H1 (cell line): Measurements from ENCODE around the gene C3orf18. TPM values are rescaled to one million over a fixed set of nuclear protein-coding genes. Genes with fewer than 3 reads are reported as not detected.

Experiments used
- CTCF ChIA-PET: fragments of 300-600 bp; sonication (Branson Sonifier 250); formaldehyde crosslinking; loops from one replicate; lab custom pipeline; 2021; ENCODE audit not compliant: partially characterized antibody; lab: Charles Lee
- POLR2A ChIA-PET: fragments of 300-600 bp; sonication (Branson Sonifier 250); formaldehyde crosslinking; loops from one replicate; lab custom pipeline; 2021; ENCODE audit warnings: inconsistent platforms; ENCODE audit not compliant: partially characterized antibody; lab: Charles Lee
- DNase-seq, 2 experiments: peaks; one replicate each; pipeline versions ENCODE4 v3.0.0 to v3.0.0-alpha.2; 2010 to 2022; ENCODE audit warnings: low spot score in 2 of 2, low read depth in 1 of 2, mixed read lengths in 1 of 2
- FAIRE-seq: peaks from 2 replicates; lab custom pipeline; 2011; peaks lifted over from hg19 to GRCh38; lab: Jason Lieb, UNC
- H2AFZ ChIP-seq: 2 replicates; pipeline ENCODE4 v1.8.1; 2012; ENCODE audit warnings: low read length, inconsistent platforms
- H2AK5ac ChIP-seq: 2 replicates; pipeline ENCODE4 v1.6.1; 2013; ENCODE audit warnings: low read depth, low read length
- H2BK120ac ChIP-seq: replicated peaks from 2 replicates; pipeline ENCODE3; 2013; ENCODE audit warnings: low read depth, low read length, inconsistent platforms
- H2BK12ac ChIP-seq: 2 replicates; pipeline ENCODE4 v1.6.1; 2013; ENCODE audit warnings: low read depth, low read length
- H2BK15ac ChIP-seq: 2 replicates; pipeline ENCODE4 v1.6.1; 2013; ENCODE audit warnings: low read length
- H2BK20ac ChIP-seq: 2 replicates; pipeline ENCODE4 v1.6.1; 2013; ENCODE audit warnings: low read length
- H2BK5ac ChIP-seq: 2 replicates; pipeline ENCODE4 v1.6.1; 2013; ENCODE audit warnings: low read depth, low read length
- H3K14ac ChIP-seq: 2 replicates; pipeline ENCODE4 v1.6.1; 2013; ENCODE audit warnings: inconsistent platforms; ENCODE audit not compliant: insufficient read length
- H3K18ac ChIP-seq: 2 replicates; pipeline ENCODE4 v1.6.1; 2013; ENCODE audit warnings: low read length; ENCODE audit errors: extremely low read depth
- H3K23ac ChIP-seq: 2 replicates; pipeline ENCODE4 v1.6.1; 2013; ENCODE audit warnings: inconsistent platforms; ENCODE audit not compliant: insufficient read length
- H3K23me2 ChIP-seq: 2 replicates; pipeline ENCODE4 v1.6.1; 2013; ENCODE audit warnings: low read depth, low read length
- H3K27ac ChIP-seq: 2 replicates; pipeline ENCODE4 v1.6.1; 2011; ENCODE audit warnings: low read depth, low read length, inconsistent platforms
- H3K27me3 ChIP-seq, 4 experiments: replicated peaks in 1 of 4; 1 replicate in 1 of 4; 2 replicates in 3 of 4; pipeline versions ENCODE4 v1.6.1 to v1.8.1; 2011 to 2013; ENCODE audit warnings: low read length in 3 of 4, mild to moderate bottlenecking in 3 of 4, inconsistent platforms in 2 of 4, mixed read lengths in 2 of 4, moderate library complexity in 1 of 4; ENCODE audit not compliant: control insufficient read depth in 3 of 4, insufficient read depth in 3 of 4; ENCODE audit errors: extremely low read depth in 1 of 4
- H3K36me3 ChIP-seq, 4 experiments: 2 replicates each; pipeline versions ENCODE4 v1.6.1 to v1.8.1; 2011 to 2013; ENCODE audit warnings: mild to moderate bottlenecking in 4 of 4, low read length in 3 of 4, moderate library complexity in 2 of 4, control low read depth in 1 of 4, inconsistent platforms in 1 of 4; ENCODE audit not compliant: insufficient read depth in 4 of 4, control insufficient read depth in 2 of 4
- H3K4ac ChIP-seq: replicated peaks from 2 replicates; pipeline ENCODE3; 2013; ENCODE audit warnings: low read length, low read depth, mixed read lengths, inconsistent platforms; ENCODE audit not compliant: insufficient read length
- H3K4me1 ChIP-seq, 4 experiments: replicated peaks in 1 of 4; 1 replicate in 1 of 4; 2 replicates in 3 of 4; pipeline versions ENCODE4 v1.6.1 to v1.8.1; 2011 to 2013; ENCODE audit warnings: low read length in 3 of 4, inconsistent platforms in 2 of 4, mixed read lengths in 1 of 4; ENCODE audit not compliant: insufficient read depth in 4 of 4, control insufficient read depth in 3 of 4
- H3K4me2 ChIP-seq, 2 experiments: 2 replicates each; pipeline versions ENCODE4 v1.6.1 to v1.8.1; 2011 to 2013; ENCODE audit warnings: low read depth in 2 of 2, low read length in 2 of 2, control low read depth in 1 of 2, inconsistent platforms in 1 of 2, mild to moderate bottlenecking in 1 of 2; ENCODE audit not compliant: insufficient read depth in 1 of 2
- H3K4me3 ChIP-seq, 4 experiments: fragments of 200-600, 300-600 bp in 1 of 4; sonication (generic), shearing (Covaris generic), sonication (Bioruptor Twin) in 1 of 4; 2 replicates each; pipeline versions ENCODE4 v1.5.1 to v1.8.1; 2011 to 2016; ENCODE audit warnings: low read length in 4 of 4, low read depth in 3 of 4, control low read depth in 2 of 4, inconsistent platforms in 2 of 4, mild to moderate bottlenecking in 2 of 4, mixed read lengths in 1 of 4, moderate library complexity in 1 of 4; ENCODE audit not compliant: insufficient read depth in 2 of 4; ENCODE audit errors: extremely low read depth in 1 of 4
- H3K56ac ChIP-seq: replicated peaks from 2 replicates; pipeline ENCODE3; 2013; ENCODE audit warnings: low read depth, mild to moderate bottlenecking, mixed read lengths, low read length, inconsistent platforms; ENCODE audit not compliant: insufficient read length
- H3K79me1 ChIP-seq: 2 replicates; pipeline ENCODE4 v1.6.1; 2013; ENCODE audit warnings: low read depth, low read length, control low read depth
- H3K79me2 ChIP-seq, 2 experiments: 2 replicates each; pipeline versions ENCODE4 v1.6.1 to v1.8.1; 2012 to 2013; ENCODE audit warnings: low read length in 2 of 2, mild to moderate bottlenecking in 2 of 2, inconsistent platforms in 1 of 2; ENCODE audit not compliant: insufficient read depth in 2 of 2, control insufficient read depth in 1 of 2
- H3K9ac ChIP-seq, 4 experiments: replicated peaks in 1 of 4; 1 replicate in 1 of 4; 2 replicates in 3 of 4; pipeline versions ENCODE4 v1.6.1 to v1.8.1; 2011 to 2013; ENCODE audit warnings: low read depth in 3 of 4, low read length in 3 of 4, control low read depth in 2 of 4, mild to moderate bottlenecking in 2 of 4, moderate library complexity in 2 of 4, inconsistent platforms in 1 of 4; ENCODE audit errors: extremely low read depth in 1 of 4
- H3K9me3 ChIP-seq, 2 experiments: 2 replicates each; pipeline versions ENCODE4 v1.6.1 to v1.8.1; 2012 to 2013; ENCODE audit warnings: mild to moderate bottlenecking in 2 of 2, moderate library complexity in 2 of 2, control low read depth in 1 of 2, inconsistent platforms in 1 of 2, low read depth in 1 of 2, low read length in 1 of 2, mixed read lengths in 1 of 2; ENCODE audit not compliant: insufficient read depth in 2 of 2
- H4K20me1 ChIP-seq, 2 experiments: replicated peaks in 1 of 2; 2 replicates each; pipeline versions ENCODE3 to v1.8.1; 2011 to 2013; ENCODE audit warnings: inconsistent platforms in 2 of 2, low read length in 2 of 2, mild to moderate bottlenecking in 1 of 2; ENCODE audit not compliant: insufficient read depth in 2 of 2, control insufficient read depth in 1 of 2
- H4K5ac ChIP-seq: 2 replicates; pipeline ENCODE4 v1.6.1; 2013; ENCODE audit warnings: low read length, low read depth, mixed read lengths, inconsistent platforms; ENCODE audit not compliant: insufficient read length
- H4K8ac ChIP-seq: 2 replicates; pipeline ENCODE4 v1.8.0; 2013; ENCODE audit warnings: mild to moderate bottlenecking, moderate library complexity, low read length, inconsistent platforms; ENCODE audit not compliant: insufficient read depth; ENCODE audit errors: extremely low read depth
- H4K91ac ChIP-seq: replicated peaks from 2 replicates; pipeline ENCODE3; 2013; ENCODE audit warnings: low read length, mixed read lengths, inconsistent platforms; ENCODE audit not compliant: insufficient read length
- CHD1 ChIP-seq: IDR thresholded peaks from 2 replicates; pipeline ENCODE4 v1.6.1; 2012; ENCODE audit warnings: low read depth, low read length, improper control_type of control experiment
- KDM4A ChIP-seq: IDR thresholded peaks from one replicate; pipeline ENCODE4 v1.7.1; 2012; ENCODE audit warnings: low read depth, mild to moderate bottlenecking, moderate library complexity, low read length, inconsistent platforms; ENCODE audit not compliant: severe bottlenecking
- RBBP5 ChIP-seq: IDR thresholded peaks from 2 replicates; pipeline ENCODE4 v1.7.1; 2012; ENCODE audit warnings: low read depth, mild to moderate bottlenecking, inconsistent platforms, low read length, moderate library complexity, borderline replicate concordance
- WGBS, 2 experiments: shearing (Covaris generic) in 1 of 2; methylation state at CpG; one replicate each; pipeline versions ENCODE4 v1.1.6 to v1.1.7; 2013 to 2015; ENCODE audit warnings: low lambda C conversion rate in 2 of 2, mixed read lengths in 2 of 2, inconsistent platforms in 1 of 2, low coverage in 1 of 2, missing lambda C conversion rate in 1 of 2; ENCODE audit not compliant: insufficient replicate concordance in 2 of 2, insufficient coverage in 1 of 2, insufficient read length in 1 of 2; ENCODE audit errors: extremely low coverage in 1 of 2, missing lambda C conversion rate in 1 of 2; 5-methylcytosine and 5-hydroxymethylcytosine counted together
- polyA plus RNA-seq, 7 experiments: library from polyadenylated mRNA; depleted of rRNA in 3 of 7; stranded (reverse) in 5 of 7; unstranded in 2 of 7; fragments of >200 nt in 5 of 7; fragments of 200-250 nt in 2 of 7; gene quantifications; 1 replicate in 5 of 7; 2 replicates in 1 of 7; 4 replicates in 1 of 7; pipeline versions ENCODE4 v1.2.1 to v1.2.3, GENCODE V29; 2011 to 2013; ENCODE audit warnings: missing spikeins in 2 of 7, mixed read lengths in 2 of 7
- total RNA-seq: library from RNA; stranded (reverse); fragmentation: NEBNext Ultra II Directional; extraction: Animal tissue kit (Norgen Biotek cat#: 25700); gene quantifications from 2 replicates; pipeline ENCODE4 v1.2.1, GENCODE V29; 2021

The C3orf18 gene
- total and polyA plus RNA-seq, 2 of the 8 experiments (the other 6 are each of a cell fraction or from before 2014, with no cell fraction given) = 7.5 to 15.0 TPM

DNA sequence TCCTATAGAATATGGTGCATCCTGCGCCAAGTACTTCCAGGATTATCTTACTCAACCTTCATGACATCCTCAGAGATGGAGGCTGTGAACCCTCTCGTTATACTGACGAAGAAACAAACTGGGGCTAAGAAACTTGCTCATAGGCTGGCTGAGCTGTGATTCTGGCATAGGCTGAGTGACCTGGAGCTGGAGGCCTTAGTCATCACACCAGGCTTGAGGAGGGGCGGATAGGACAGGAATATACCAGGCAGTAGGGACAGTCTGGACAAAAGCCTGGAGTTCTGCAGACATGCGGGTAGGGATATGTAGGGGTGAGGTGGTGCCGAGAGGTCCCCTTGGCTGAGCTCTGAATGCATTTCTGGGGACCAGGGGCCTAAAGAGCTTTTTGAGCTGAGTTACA, 19.8 kb upstream of the C3orf18 start:
- Histone ChIP-seq H3K4ac (no peak overlapping the region), H3K23ac (no peak overlapping the region), H3K4me3 (no peak overlapping the region), H2BK15ac (no peak overlapping the region), H4K20me1 (peaks cover 0 to 2% of the 10 kb centered on the region in 2 experiments), H3K79me1 (no peaks in the 10 kb centered on the region), H3K14ac (no peak overlapping the region), H4K5ac (no peak overlapping the region), H3K9ac (no peak overlapping the region; a peak in 1 of 7 replicates), H3K4me2 (no peak overlapping the region), H4K8ac (no peak overlapping the region), H2AFZ (no peak overlapping the region), H3K56ac (no peak overlapping the region), H2BK12ac (no peak overlapping the region), H3K4me1 (no peaks in the 10 kb centered on the region), H2BK120ac (no peak overlapping the region), H4K91ac (no peak overlapping the region), H3K36me3 (no peaks in the 10 kb centered on the region), H3K23me2 (no peaks in the 10 kb centered on the region), H3K18ac (no peak overlapping the region), H3K79me2 (no peaks in the 10 kb centered on the region), H2AK5ac (no peak overlapping the region), H3K27me3 (peaks cover 0 to 2% (median 0%) of the 10 kb centered on the region in 4 experiments; a peak in 1 of 7 replicates), H3K9me3 (no peaks in the 10 kb centered on the region), H3K27ac (no peak overlapping the region), H2BK20ac (no peak overlapping the region), H2BK5ac (no peak overlapping the region)
- FAIRE-seq (no peak), DNase-seq (no peak)
- CTCF ChIA-PET = interaction anchor here (0.6 to 11.1 kb wide), 5 partner anchors 11 to 800 kb away, joined by 3 to 233 read pairs (median 9); partner anchors contain the start of genes CISH, HEMK1 and MAPKAPK3
- POLR2A ChIA-PET = interaction anchor here (0.8 to 3.1 kb wide), 5 partner anchors 9 to 53 kb away, joined by 3 to 9 read pairs (median 3); no protein-coding TSS in a partner anchor
- 91% methylated on average over 6 of the region's 6 CpGs; no CpG with 5 or more reads in 1 of the 2 experiments for WGBS, 2 experiments
- no peak for TF ChIP-seq KDM4A
- TF ChIP-seq RBBP5 = no peak
- TF ChIP-seq CHD1 = no peak
